NOMO-1 treated with dmso at 0.1 percent for 144 hours (cell line): ENCODE measurements around the gene AAGAB.
"Not testable (repeated sequence)": the region's sequence is repeated elsewhere in the genome, so short reads cannot be mapped to it uniquely, and the experiment has no call there.

ENCODE experiments used
- DNase-seq: peaks from one replicate; lab custom pipeline; 2025; ENCODE audit not compliant: unreplicated experiment; lab: John Stamatoyannopoulos, UW

AAGAB gene

DNA sequence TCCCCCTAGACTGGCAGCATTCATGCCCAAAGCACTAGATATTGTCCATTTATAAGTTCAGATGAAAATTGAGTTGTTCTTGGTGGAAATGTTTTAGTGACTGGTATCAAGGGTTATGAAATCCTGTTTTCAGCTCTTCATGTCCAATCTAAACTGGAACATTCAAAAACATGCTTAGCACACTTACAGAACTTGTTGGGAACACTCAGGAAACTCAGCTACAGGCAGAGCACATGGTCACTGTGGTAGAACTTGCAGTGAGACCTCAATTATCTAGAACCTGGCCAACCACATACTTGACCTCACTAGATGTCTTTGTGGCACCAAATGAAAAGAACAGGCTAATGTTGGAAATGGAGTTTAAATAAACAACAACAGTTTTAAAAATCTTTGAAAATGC lies 100.2 kb downstream of the AAGAB start:
- no peak for DNase-seq

DNA sequence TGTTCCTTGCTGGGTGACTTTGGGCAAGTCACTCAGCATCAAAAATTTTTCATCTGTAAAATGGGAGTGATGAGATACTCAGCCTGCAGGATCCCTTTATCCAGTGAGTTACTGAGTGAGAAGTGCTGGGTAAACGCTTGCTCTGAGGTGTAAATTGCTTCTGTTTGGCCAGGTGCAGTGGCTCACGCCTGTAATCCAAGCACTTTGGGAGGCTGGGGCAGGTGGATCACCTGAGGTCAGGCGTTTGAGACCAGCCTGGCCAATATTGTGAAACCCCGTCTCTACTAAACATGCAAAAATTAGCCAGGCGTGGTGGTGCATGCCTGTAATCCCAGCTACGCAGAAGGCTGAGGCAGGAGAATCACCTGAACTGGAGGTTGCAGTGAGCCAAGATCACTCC lies 101.4 kb downstream of the AAGAB start:
- not testable (repeated sequence) for DNase-seq

DNA sequence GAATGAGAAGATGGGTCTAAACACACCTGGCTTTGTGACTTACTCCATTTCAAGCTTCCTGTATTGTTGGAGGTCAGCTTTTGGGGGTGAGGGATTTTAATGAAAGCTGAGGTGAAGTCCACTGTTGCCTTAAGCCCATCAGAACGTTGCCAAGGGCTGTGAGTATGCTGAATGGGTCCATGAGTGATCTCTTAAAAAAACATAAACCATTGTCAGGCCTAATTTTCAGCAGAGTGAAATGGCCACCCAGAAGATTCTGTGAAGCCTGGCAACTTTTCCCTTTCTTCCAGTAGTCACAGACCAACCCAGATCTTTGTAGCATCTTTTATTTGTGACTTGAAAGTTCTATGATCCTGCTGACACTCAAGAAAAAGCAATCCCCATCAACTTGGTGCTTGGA lies 102.0 kb downstream of the AAGAB start:
- no peak for DNase-seq
